Heart left ventricle (tissue), 16 donors: Measurements from ENCODE around the gene CHKA. TPM values are rescaled to one million over a fixed set of nuclear protein-coding genes. Genes with fewer than 3 reads are reported as not detected.

Experiments used
- ATAC-seq, 4 donors: fragments of 200-7000 bp; cut with Tn5 transposase; one replicate each; pipeline ENCODE4 v1.9.1; 2020 to 2022; ENCODE audit warnings: moderate library complexity in 4 of 4, mild to moderate bottlenecking in 3 of 4, moderate number of reproducible peaks in 1 of 4
- DNase-seq, 5 donors: peaks; one replicate each; pipeline ENCODE4 v3.0.0-alpha.2; 2020
- H3K27ac ChIP-seq, 12 donors: fragments of 200-600 bp; sonication (generic) in 4 of 12; one replicate each; pipeline versions ENCODE4 v1.5.0 to v1.8.0; 2016 to 2022; ENCODE audit warnings: mild to moderate bottlenecking in 2 of 12
- H3K27me3 ChIP-seq, 9 donors: fragments of 200-600 bp; sonication (generic) in 2 of 9; one replicate each; pipeline versions ENCODE4 v1.5.1 to v1.8.0; 2016 to 2022; ENCODE audit warnings: mild to moderate bottlenecking in 3 of 9
- H3K36me3 ChIP-seq, 9 donors: fragments of 200-600 bp; sonication (generic) in 2 of 9; one replicate each; pipeline versions ENCODE4 v1.5.0 to v1.8.0; 2018 to 2022; ENCODE audit warnings: mild to moderate bottlenecking in 2 of 9
- H3K4me1 ChIP-seq, 12 donors: fragments of 200-600 bp; sonication (generic) in 4 of 12; one replicate each; pipeline versions ENCODE4 v1.5.0 to v1.8.0; 2016 to 2022; ENCODE audit warnings: mild to moderate bottlenecking in 3 of 12
- H3K4me3 ChIP-seq, 12 donors: fragments of 200-600 bp; sonication (generic) in 4 of 12; one replicate each; pipeline versions ENCODE4 v1.5.0 to v1.8.0; 2017 to 2022; ENCODE audit warnings: mild to moderate bottlenecking in 9 of 12, moderate library complexity in 4 of 12
- H3K9me3 ChIP-seq, 12 donors: fragments of 200-600 bp; sonication (generic) in 4 of 12; one replicate each; pipeline versions ENCODE4 v1.5.0 to v1.8.0; 2016 to 2022; ENCODE audit warnings: mild to moderate bottlenecking in 1 of 12
- CTCF ChIP-seq, 12 donors: fragments of 200-600 bp; sonication (generic) in 4 of 12; IDR thresholded peaks; one replicate each; pipeline versions ENCODE4 v1.5.0 to v1.8.0; 2018 to 2022; ENCODE audit warnings: antibody characterized with exemption in 12 of 12, mild to moderate bottlenecking in 5 of 12
- POLR2A ChIP-seq, 2 donors: fragments of 450-650 bp; IDR thresholded peaks; one replicate each; pipeline ENCODE4 v1.6.1; 2017; ENCODE audit warnings: antibody characterized with exemption in 2 of 2, mild to moderate bottlenecking in 2 of 2, moderate library complexity in 2 of 2
- WGBS, 4 donors: extraction: QIAGEN DNeasy Blood & Tissue Kit in 2 of 4; methylation state at CpG; one replicate each; pipeline versions ENCODE4 v1.1.5 to v1.1.7; 2013 to 2018; 5-methylcytosine and 5-hydroxymethylcytosine counted together
- intact Hi-C, 10 donors: fragments of 100-400 bp; cut with DNase I; formaldehyde crosslinking; loops; one replicate each; pipeline versions ENCODE4 v1.11.1 to v1.14.2; 2022
- polyA plus RNA-seq, 2 donors: library from polyadenylated mRNA; stranded (reverse); fragments of 200-250 nt; gene quantifications; one replicate each; pipeline ENCODE4 v1.2.3, GENCODE V29; 2013
- total RNA-seq, 9 donors: library from RNA; depleted of rRNA in 2 of 9; stranded (reverse); fragments of >200 nt in 2 of 9; fragmentation: NEBNext Ultra II Directional in 3 of 9; extraction: Animal tissue kit (Norgen Biotek cat#: 25700) in 3 of 9; gene quantifications; one replicate each; pipeline versions ENCODE4 v1.1.0 to v1.2.4, GENCODE V29; 2016 to 2023
- donor health status: ischemic (EF 13 %, LVEDD 7.1; RV severe dilation, severe dysfunction).
- donor health status: healthy with polysubstance abuse.
- donor health status: DM: no; HTN: yes; CAD: no.
- donor health status: DM: no; HTN: no; CAD: no.
- donor health status: ischemic (EF 25% LVEDD 6.9; RV normal size, moderate dysfunction).
- donor health status: ischemic (EF 25% LVEDD 5.7; RV mildly dilated, moderate dysfunction).
- donor health status: healthy.
- donor health status: DM: yes; HTN: yes; CAD: no.
- donor health status: ischemic (EF 35%, LVEDD 5.7; RV mildly dilated, moderate dysfunction).
- donor health status: nonischemic (EF 11% LVEDD 7.7; RV severe dilation, severe dysfunction).
- donor health status: DM: yes; HTN: yes; CAD: no.
- donor health status: PGD.
- donor health status: ischemic (EF 29% LVEDD 5.4; RV normal size, mild dysfunction).
- donor health status: nonischemic (EF 23%, LVEDD 6.1; RV moderate dilation, normal function).

The CHKA gene
- total and polyA plus RNA-seq, 11 donors: 6.1 to 22.9 (median 9.1) TPM

- Histone ChIP-seq H3K4me1 (peaks cover 0 to 72% (median 22%) of the 10 kb centered on the region in 12 donors), H3K4me3 (no peak overlapping the region), H3K36me3 (no peaks in the 10 kb centered on the region), H3K27me3 (no peaks in the 10 kb centered on the region), H3K27ac (peak overlapping the region in 3 of 12 donors; percentile 22 to 85 (median 29)), H3K9me3 (no peaks in the 10 kb centered on the region)
- ATAC-seq: no peak
- WGBS, 4 donors: 82 to 87% (median 85%) methylated on average over 11 to 16 of the region's 16 CpGs
- no peak for DNase-seq
- intact Hi-C loops: loop anchor here in 1 of 10 donors (10.0 kb wide), 1 partner anchor 192 kb away; no protein-coding TSS in a partner anchor
- no peak for TF ChIP-seq POLR2A (IDR thresholded peaks at IDR 0.05)
- no peak for TF ChIP-seq CTCF (IDR thresholded peaks at IDR 0.05)
Observed at GRCh38 chr11:68012843-68013610, 108.2 kb downstream of the CHKA start.

- no peak for ATAC-seq
- Histone ChIP-seq H3K36me3 (no peaks in the 10 kb centered on the region), H3K27ac (peak overlapping the region in 2 of 12 donors; percentile 85 to 96), H3K9me3 (no peaks in the 10 kb centered on the region), H3K4me1 (peaks cover 0 to 72% (median 22%) of the 10 kb centered on the region in 12 donors), H3K4me3 (peak overlapping the region in 1 of 12 donors; percentile 60), H3K27me3 (no peaks in the 10 kb centered on the region)
- no peak for DNase-seq
- intact Hi-C loops: loop anchor here in 1 of 10 donors (10.0 kb wide), 1 partner anchor 193 kb away; no protein-coding TSS in a partner anchor
- no peak for TF ChIP-seq POLR2A (IDR thresholded peaks at IDR 0.05)
- TF ChIP-seq CTCF (IDR thresholded peaks at IDR 0.05): no peak
- 84 to 92% (median 88%) methylated on average over 16 to 17 of the region's 17 CpGs for whole genome bisulfite sequencing, 4 donors
Observed at GRCh38 chr11:68012044-68012842, 108.9 kb downstream of the CHKA start.

- intact Hi-C loops: loop anchor here in 1 of 10 donors (10.0 kb wide), 1 partner anchor 194 kb away; no protein-coding TSS in a partner anchor
- H3K9me3 ChIP-seq: no peaks in the 10 kb centered on the region
- ATAC-seq: no peak
- H3K27me3 ChIP-seq: no peaks in the 10 kb centered on the region
- H3K4me3 ChIP-seq: peak overlapping the region in 9 of 12 donors; percentile 29 to 60 (median 40)
- H3K27ac ChIP-seq: peak overlapping the region in 10 of 12 donors; percentile 63 to 96 (median 80)
- peaks cover 0 to 69% (median 20%) of the 10 kb centered on the region in 12 donors for H3K4me1 ChIP-seq
- TF ChIP-seq POLR2A (IDR thresholded peaks at IDR 0.05) (no peak), CTCF (IDR thresholded peaks at IDR 0.05) (no peak)
- DNase-seq: no peak
- WGBS, 4 donors: 84 to 90% (median 86%) methylated on average over 16 of the region's 16 CpGs
- H3K36me3 ChIP-seq: no peaks in the 10 kb centered on the region
Observed at GRCh38 chr11:68011051-68011943, 109.9 kb downstream of the CHKA start.
